RWPE2 (cell line): ENCODE measurements around the gene MRTFA.
A peak's percentile ranks its signal among the peaks of the same experiment; 100 is the strongest.

ENCODE experiments used
- ATAC-seq: fragments of 200-7000 bp; cut with Tn5 transposase; 3 replicates; pipeline ENCODE4 v1.9.1; 2021; ENCODE audit warnings: low read depth
- DNase-seq: peaks from one replicate; pipeline ENCODE4 v3.0.0-alpha.2; 2020; ENCODE audit warnings: low spot score
- H3K27ac ChIP-seq: fragments of 450-650 bp; 2 replicates; pipeline ENCODE4 v1.5.1; 2017; ENCODE audit warnings: mild to moderate bottlenecking; ENCODE audit not compliant: poor library complexity, severe bottlenecking
- H3K27me3 ChIP-seq: fragments of 250-450 bp; sonication (Bioruptor Pico); 2 replicates; pipeline ENCODE4 v1.5.1; 2021; ENCODE audit warnings: mild to moderate bottlenecking, moderate library complexity; ENCODE audit not compliant: insufficient read depth, poor library complexity, severe bottlenecking
- H3K36me3 ChIP-seq: fragments of 250-450 bp; sonication (Bioruptor Pico); 2 replicates; pipeline ENCODE4 v1.5.1; 2020; ENCODE audit warnings: low read depth, mild to moderate bottlenecking, moderate library complexity
- H3K4me1 ChIP-seq: fragments of 250-450 bp; sonication (Bioruptor Pico); 2 replicates; pipeline ENCODE4 v1.5.1; 2021; ENCODE audit warnings: mild to moderate bottlenecking, moderate library complexity; ENCODE audit not compliant: insufficient read depth, poor library complexity, severe bottlenecking
- H3K4me3 ChIP-seq: fragments of 250-450 bp; sonication (Bioruptor Pico); 2 replicates; pipeline ENCODE4 v1.5.1; 2021; ENCODE audit warnings: mild to moderate bottlenecking, moderate library complexity; ENCODE audit not compliant: severe bottlenecking
- H3K9me3 ChIP-seq: fragments of 250-450 bp; sonication (Bioruptor Pico); 2 replicates; pipeline ENCODE4 v1.5.1; 2021; ENCODE audit warnings: mild to moderate bottlenecking, moderate library complexity; ENCODE audit not compliant: severe bottlenecking
- TF ChIP-seq, protein P1 (sequence below): fragments of 450-650 bp; IDR thresholded peaks from one replicate; pipeline ENCODE4 v1.5.1; 2017; ENCODE audit warnings: mild to moderate bottlenecking, moderate library complexity; ENCODE audit not compliant: poor library complexity, severe bottlenecking

The MRTFA gene

DNA sequence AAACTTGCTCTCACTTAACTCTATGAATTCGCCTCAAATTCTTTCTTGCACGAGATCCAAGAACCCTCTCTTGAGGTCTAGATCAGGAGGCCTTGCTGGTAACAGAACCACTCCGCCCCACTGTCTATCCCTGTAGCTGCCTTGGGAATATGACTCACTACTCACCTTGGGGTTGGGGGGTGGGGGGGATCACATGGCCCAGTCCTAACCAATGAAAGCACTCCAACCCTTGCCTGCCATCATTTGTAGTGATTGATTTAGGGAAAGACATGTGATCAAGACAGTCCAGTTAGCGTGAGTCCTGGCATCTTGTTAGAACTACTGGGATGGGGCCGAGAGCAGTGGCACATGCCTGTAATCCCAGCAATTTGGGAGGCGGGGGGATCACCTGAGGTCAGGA lies 4.8 kb upstream of the MRTFA start:
- Histone ChIP-seq H3K4me1 (peaks cover 24% of the 10 kb centered on the region), H3K4me3 (no peak overlapping the region), H3K9me3 (no peaks in the 10 kb centered on the region), H3K27me3 (no peaks in the 10 kb centered on the region), H3K27ac (no peak overlapping the region), H3K36me3 (no peaks in the 10 kb centered on the region)
- TF ChIP-seq, protein P1, sequence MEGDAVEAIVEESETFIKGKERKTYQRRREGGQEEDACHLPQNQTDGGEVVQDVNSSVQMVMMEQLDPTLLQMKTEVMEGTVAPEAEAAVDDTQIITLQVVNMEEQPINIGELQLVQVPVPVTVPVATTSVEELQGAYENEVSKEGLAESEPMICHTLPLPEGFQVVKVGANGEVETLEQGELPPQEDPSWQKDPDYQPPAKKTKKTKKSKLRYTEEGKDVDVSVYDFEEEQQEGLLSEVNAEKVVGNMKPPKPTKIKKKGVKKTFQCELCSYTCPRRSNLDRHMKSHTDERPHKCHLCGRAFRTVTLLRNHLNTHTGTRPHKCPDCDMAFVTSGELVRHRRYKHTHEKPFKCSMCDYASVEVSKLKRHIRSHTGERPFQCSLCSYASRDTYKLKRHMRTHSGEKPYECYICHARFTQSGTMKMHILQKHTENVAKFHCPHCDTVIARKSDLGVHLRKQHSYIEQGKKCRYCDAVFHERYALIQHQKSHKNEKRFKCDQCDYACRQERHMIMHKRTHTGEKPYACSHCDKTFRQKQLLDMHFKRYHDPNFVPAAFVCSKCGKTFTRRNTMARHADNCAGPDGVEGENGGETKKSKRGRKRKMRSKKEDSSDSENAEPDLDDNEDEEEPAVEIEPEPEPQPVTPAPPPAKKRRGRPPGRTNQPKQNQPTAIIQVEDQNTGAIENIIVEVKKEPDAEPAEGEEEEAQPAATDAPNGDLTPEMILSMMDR = no peak
- DNase-seq = no peak
- no peak for ATAC-seq

DNA sequence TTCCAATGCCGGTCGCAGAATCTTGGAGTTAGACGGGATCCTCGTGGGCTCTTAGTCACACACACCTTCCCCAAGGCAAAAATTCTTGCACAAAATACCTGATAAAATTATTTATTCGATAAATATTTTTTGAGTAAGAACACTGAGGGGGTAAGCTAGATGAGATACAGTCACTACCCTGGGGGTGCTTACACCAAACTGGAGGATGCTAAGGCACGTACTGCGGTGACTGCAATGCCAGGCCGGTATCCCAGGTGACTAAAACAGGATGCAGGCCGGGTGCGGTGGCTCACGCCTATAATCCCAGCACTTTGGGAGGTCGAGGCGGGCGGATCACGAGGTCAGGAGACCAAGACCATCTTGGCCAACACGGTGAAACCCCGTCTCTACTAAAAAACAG lies 1.7 kb upstream of the MRTFA start:
- Histone ChIP-seq H3K4me3 (no peak overlapping the region), H3K36me3 (peaks cover 6% of the 10 kb centered on the region; the same call in 1 of the 2 replicates)
- no peak for ATAC-seq

DNA sequence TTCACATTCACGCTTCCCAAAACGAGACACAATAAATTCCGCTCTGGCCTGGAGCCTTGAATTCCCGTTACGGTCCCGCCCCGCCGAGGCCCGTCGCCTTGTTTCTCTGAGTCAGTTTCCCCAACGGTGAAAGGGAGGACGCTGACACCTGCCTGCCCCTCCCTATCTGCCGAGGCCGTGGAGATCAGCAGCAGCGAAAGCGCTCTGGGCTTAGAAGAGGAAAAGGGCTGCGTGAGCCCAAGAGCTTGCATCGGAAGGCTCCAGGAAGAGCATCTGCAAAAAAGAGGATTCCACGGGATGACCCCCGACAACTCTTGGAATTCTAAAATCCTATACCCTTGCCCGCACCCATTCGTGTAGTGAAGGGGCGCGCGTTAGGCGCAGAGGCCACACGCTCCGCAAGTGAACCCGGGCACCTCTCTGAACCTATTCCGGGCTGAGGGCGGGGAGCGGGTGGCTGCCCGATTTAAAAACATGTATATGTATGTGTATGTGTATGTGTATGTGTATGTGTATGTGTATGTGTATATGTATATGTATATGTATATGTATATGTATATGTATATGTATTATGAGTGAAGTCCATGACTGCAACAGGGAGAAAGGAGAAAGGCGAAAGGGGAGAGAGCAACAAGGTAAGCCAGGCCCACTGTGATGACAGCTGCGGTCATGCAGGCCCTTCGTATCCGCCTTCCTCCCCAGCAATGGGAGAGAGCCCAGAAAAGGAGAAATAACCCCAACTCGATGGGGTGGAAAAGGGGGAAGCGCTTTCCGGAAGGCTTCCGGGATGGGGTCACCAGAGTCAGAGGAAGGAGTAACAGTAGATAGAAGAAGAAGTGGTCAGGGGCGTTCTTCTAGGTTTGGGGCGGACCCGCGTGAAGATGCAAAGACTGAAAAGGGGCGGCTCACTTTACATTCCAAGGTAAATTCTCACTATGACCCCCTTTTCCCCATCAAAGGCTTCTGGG lies 948 bp upstream of the MRTFA start:
- Histone ChIP-seq H3K9me3 (no peaks in the 10 kb centered on the region), H3K27ac (peak overlapping the region; percentile 49), H3K4me1 (peaks cover 27% of the 10 kb centered on the region), H3K27me3 (no peaks in the 10 kb centered on the region), H3K36me3 (peaks cover 11% of the 10 kb centered on the region; the same call in 1 of the 2 replicates), H3K4me3 (peak overlapping the region; percentile 92)
- TF ChIP-seq, protein P1 = no peak
- ATAC-seq (peak; percentile 4), DNase-seq (no peak)

More for the DNA sequence above, 1.7 kb upstream of the MRTFA start:
- TF ChIP-seq, protein P1 = no peak
- peaks cover 22% of the 10 kb centered on the region for H3K4me1 ChIP-seq
- no peak for DNase-seq
- H3K27ac ChIP-seq = peak overlapping the region; percentile 49
- no peaks in the 10 kb centered on the region for H3K27me3 ChIP-seq
- no peaks in the 10 kb centered on the region for H3K9me3 ChIP-seq

DNA sequence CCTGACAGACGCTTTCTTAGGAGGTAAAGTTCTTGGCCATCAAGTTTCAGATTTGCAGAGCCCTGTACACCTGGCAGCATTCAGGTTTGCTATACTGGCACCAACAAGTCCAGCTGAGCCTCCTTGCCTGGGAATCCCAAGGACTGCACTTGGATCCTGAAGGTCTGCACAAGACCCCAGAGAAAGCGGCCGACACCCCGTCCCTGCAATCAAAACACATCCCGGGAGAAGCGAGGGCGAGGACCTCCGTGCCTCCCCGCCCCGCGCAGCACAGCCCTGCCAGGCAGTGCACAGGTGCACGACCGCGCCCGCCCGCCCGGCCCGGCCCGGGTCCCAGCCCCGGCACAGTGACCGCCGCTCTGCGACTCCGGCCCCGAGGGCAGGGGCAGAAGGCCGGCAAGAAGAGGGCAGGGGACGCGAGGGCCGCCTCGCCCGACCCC lies 559 bp downstream of the MRTFA start:
- ATAC-seq (peak; percentile 19), DNase-seq (no peak)
- Histone ChIP-seq H3K4me3 (peak overlapping the region; percentile 92), H3K36me3 (peaks cover 11% of the 10 kb centered on the region; the same call in 1 of the 2 replicates), H3K4me1 (peaks cover 27% of the 10 kb centered on the region), H3K9me3 (no peaks in the 10 kb centered on the region), H3K27me3 (no peaks in the 10 kb centered on the region), H3K27ac (peak overlapping the region; percentile 49)
- TF ChIP-seq, protein P1 = no peak
